GM23248 (cell line): ENCODE results near the gene SMIM28. TPM values are rescaled to one million over a fixed set of nuclear protein-coding genes. Genes with fewer than 3 reads are reported as not detected.

ENCODE experiments used
- DNase-seq: peaks from one replicate; pipeline ENCODE4 v3.0.0-alpha.2; 2015
- H2AFZ ChIP-seq: fragments of 200-600 bp; sonication (generic); 2 replicates; pipeline ENCODE4 v1.6.1; 2016; ENCODE audit warnings: antibody characterized with exemption
- H3F3A ChIP-seq: fragments of 200-600 bp; sonication (generic); 2 replicates; pipeline ENCODE4 v1.6.1; 2016; ENCODE audit warnings: mild to moderate bottlenecking, antibody characterized with exemption, mixed run types; ENCODE audit not compliant: insufficient read depth
- H3K27ac ChIP-seq: fragments of 200-600 bp; sonication (generic); 2 replicates; pipeline ENCODE4 v1.5.1; 2016; ENCODE audit warnings: mild to moderate bottlenecking
- H3K27me3 ChIP-seq: fragments of 200-600 bp; sonication (generic); replicated peaks from 2 replicates; pipeline ENCODE4 v1.6.1; 2016; ENCODE audit warnings: mild to moderate bottlenecking; ENCODE audit not compliant: insufficient read depth
- H3K36me3 ChIP-seq: fragments of 200-600 bp; sonication (generic); 2 replicates; pipeline ENCODE4 v1.6.1; 2016; ENCODE audit warnings: low read depth, mild to moderate bottlenecking
- H3K4me1 ChIP-seq: fragments of 200-600 bp; sonication (generic); 2 replicates; pipeline ENCODE4 v1.6.1; 2016; ENCODE audit warnings: mild to moderate bottlenecking; ENCODE audit not compliant: insufficient read depth
- H3K4me2 ChIP-seq: fragments of 200-600 bp; sonication (generic); one replicate; pipeline ENCODE4 v1.6.1; 2016; ENCODE audit warnings: mild to moderate bottlenecking; ENCODE audit not compliant: unreplicated experiment
- H3K4me3 ChIP-seq: fragments of 200-600 bp; sonication (generic); 2 replicates; pipeline ENCODE4 v1.5.1; 2016; ENCODE audit warnings: mild to moderate bottlenecking
- H3K79me2 ChIP-seq: fragments of 200-600 bp; sonication (generic); 2 replicates; pipeline ENCODE4 v1.6.1; 2016; ENCODE audit warnings: mild to moderate bottlenecking; ENCODE audit not compliant: insufficient read depth
- H3K9ac ChIP-seq: fragments of 200-600 bp; sonication (generic); 2 replicates; pipeline ENCODE4 v1.6.1; 2016; ENCODE audit warnings: mild to moderate bottlenecking
- H3K9me2 ChIP-seq: fragments of 200-600 bp; sonication (generic); 2 replicates; pipeline ENCODE4 v1.6.1; 2016; ENCODE audit warnings: mixed run types, mild to moderate bottlenecking, moderate library complexity; ENCODE audit not compliant: insufficient read depth
- H3K9me3 ChIP-seq: fragments of 200-600 bp; sonication (generic); one replicate; pipeline ENCODE4 v1.6.1; 2017; ENCODE audit warnings: low read depth
- H4K20me1 ChIP-seq: fragments of 200-600 bp; sonication (generic); 2 replicates; pipeline ENCODE4 v1.6.0; 2016; ENCODE audit not compliant: insufficient read depth
- EZH2 ChIP-seq: fragments of 200-600 bp; sonication (generic); IDR thresholded peaks from 2 replicates; pipeline ENCODE4 v1.6.1; 2018; ENCODE audit warnings: antibody characterized with exemption, mild to moderate bottlenecking; ENCODE audit not compliant: insufficient read depth, poor library complexity, severe bottlenecking
- EZH2phosphoT487 ChIP-seq: fragments of 200-600 bp; sonication (generic); IDR thresholded peaks from 2 replicates; pipeline ENCODE4 v1.6.1; 2018; ENCODE audit warnings: antibody characterized with exemption, moderate library complexity, mild to moderate bottlenecking, low read depth; ENCODE audit not compliant: insufficient read depth
- WGBS, 2 experiments: methylation state at CpG; one replicate each; pipeline ENCODE4 v1.1.6; 2015 to 2017; ENCODE audit warnings: low lambda C conversion rate in 2 of 2, low coverage in 1 of 2; ENCODE audit errors: missing lambda C conversion rate in 2 of 2; 5-methylcytosine and 5-hydroxymethylcytosine counted together
- in situ Hi-C: fragments of 300-500 bp; cut with MboI; formaldehyde crosslinking; loops from 2 replicates; pipeline ENCODE4 v1.15.0; 2020
- polyA plus RNA-seq: library from polyadenylated mRNA; unstranded; fragments of >200 nt; fragmentation: Nextera tagmentation; extraction: Ambion mirVana; gene quantifications from 2 replicates; pipeline ENCODE4 v1.2.1, GENCODE V29; 2016
- total RNA-seq: library from RNA; depleted of rRNA; stranded (reverse); fragments of >200 nt; shearing (Covaris generic); gene quantifications from 2 replicates; pipeline ENCODE4 v1.2.3, GENCODE V29; 2014

The SMIM28 gene
- total and polyA plus RNA-seq, 2 experiments from 2014 or later = not detected

DNA sequence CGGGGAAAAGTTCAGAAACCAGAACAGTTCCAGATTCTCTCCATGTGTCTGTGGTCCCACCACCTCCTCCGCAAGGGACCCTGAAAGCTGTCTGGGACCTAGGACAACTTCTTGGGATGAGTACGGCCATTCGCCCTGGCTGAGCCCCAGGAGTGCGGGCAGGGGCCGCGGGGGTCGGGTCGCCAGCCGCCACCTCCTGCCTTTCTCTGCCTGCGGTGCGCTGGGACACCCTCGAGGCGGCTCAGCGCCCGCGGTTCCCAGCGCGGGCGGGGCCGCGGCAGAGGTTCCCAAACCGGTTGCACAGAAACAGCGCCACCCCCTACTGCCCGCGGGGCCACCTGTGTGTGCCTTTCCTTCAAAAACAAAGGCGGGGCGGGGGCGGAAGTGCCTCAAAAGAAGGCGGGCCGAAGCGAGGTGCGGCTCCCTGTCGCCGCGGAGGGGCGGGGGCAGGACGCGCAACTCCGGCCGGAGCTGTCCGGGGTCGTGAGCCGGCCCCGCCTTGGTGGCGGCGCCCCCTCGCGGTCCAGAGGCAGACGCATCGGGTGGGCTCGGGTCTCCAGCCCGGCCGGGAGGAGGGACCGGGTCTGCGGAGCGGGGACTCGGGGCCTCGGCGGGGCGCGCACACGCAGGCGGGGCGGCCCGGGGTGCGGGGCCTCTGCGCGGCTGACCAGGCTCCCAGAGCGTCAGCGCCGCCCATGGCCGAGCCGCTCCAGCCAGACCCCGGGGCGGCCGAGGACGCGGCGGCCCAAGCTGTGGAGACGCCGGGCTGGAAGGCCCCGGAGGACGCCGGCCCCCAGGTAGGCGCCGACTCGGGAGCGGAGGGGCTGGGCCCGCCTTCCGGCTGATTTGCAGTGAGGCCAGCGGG is 26.3 kb downstream of the SMIM28 start, which contains the start of gene HEBP2:
Gene HEBP2, plus strand, starts transcription at position 423 of the 865 bp plus-strand sequence. Its CDS starts 273 bp downstream, at position 696.
- WGBS, 2 experiments = 0 to 3% methylated on average over 34 to 60 of the region's 92 CpGs

DNA sequence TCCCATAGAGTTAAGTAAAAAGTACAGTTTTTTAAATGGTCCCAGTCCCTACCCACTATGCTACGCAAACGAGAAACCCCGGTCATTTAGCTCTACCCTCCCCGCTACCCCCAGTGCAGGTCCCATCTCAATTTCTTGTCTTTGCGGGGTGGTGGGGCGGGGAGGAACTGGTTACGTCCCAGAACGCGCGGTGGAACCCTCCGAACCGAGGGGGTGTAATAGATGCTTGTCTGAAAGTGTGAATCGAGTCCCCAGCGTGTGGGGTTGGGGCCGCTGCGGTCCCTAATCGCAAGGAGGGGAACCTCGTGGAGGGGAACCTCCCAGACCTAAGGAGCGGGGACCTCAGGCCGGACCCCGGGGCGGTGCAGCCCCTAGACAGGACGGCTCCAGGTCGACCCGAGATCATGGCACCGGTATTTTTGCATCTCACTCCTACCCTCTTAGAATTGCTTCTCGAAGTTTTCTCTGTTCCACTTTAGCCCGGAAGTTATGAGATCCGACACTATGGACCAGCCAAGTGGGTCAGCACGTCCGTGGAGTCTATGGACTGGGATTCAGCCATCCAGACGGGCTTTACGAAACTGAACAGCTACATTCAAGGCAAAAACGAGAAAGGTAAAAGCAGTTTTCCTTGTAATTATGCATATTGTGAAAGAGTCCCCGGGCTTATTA is 27.1 kb downstream of the SMIM28 start:
- TF ChIP-seq EZH2 = no peak
- no peaks in the 10 kb centered on the region for H3K9me3 ChIP-seq
- H3K27ac ChIP-seq = peak overlapping the region; percentile 34
- H3K9me2 ChIP-seq = no peaks in the 10 kb centered on the region
- H3K36me3 ChIP-seq = peaks cover 8% of the 10 kb centered on the region; the same call in 1 of the 2 replicates
- no peaks in the 10 kb centered on the region for H3K79me2 ChIP-seq
- H3K9ac ChIP-seq = peak overlapping the region; percentile 82
- 4% methylated on average over 31 to 34 of the region's 35 CpGs for WGBS, 2 experiments
- DNase-seq = peak; percentile 51
- H3K27me3 ChIP-seq = no peaks in the 10 kb centered on the region
- H3K4me1 ChIP-seq = peaks cover 8% of the 10 kb centered on the region
- peak overlapping the region; percentile 92 for H3K4me2 ChIP-seq
- in situ Hi-C loops = loop anchor here (10.0 kb wide), 1 partner anchor 290 kb away; no protein-coding TSS in a partner anchor
- H3K4me3 ChIP-seq = peak overlapping the region; percentile 90
- H4K20me1 ChIP-seq = no peaks in the 10 kb centered on the region
- H3F3A ChIP-seq = peaks cover 7% of the 10 kb centered on the region; the same call in 1 of the 2 replicates
- peak overlapping the region; percentile 96 for H2AFZ ChIP-seq

More for the DNA sequence above, 26.3 kb downstream of the SMIM28 start, which contains the start of gene HEBP2:
- Histone ChIP-seq H3K4me1 (0 out of 2 replicates have a peak, but pooled peaks cover 3% of the 10 kb centered on the region), H3K27me3 (no peaks in the 10 kb centered on the region), H3K9me3 (no peaks in the 10 kb centered on the region), H3K79me2 (no peaks in the 10 kb centered on the region), H3K27ac (peak within 1 kb of the TSS; percentile 34), H3K9ac (peak within 1 kb of the TSS; percentile 82), H3K4me2 (peak within 1 kb of the TSS; percentile 92), H2AFZ (peak within 1 kb of the TSS; percentile 96), H3K36me3 (peaks cover 8% of the 10 kb centered on the region; the same call in 1 of the 2 replicates), H3K9me2 (no peaks in the 10 kb centered on the region), H4K20me1 (no peaks in the 10 kb centered on the region), H3K4me3 (peak within 1 kb of the TSS; percentile 90), H3F3A (no peaks in the 10 kb centered on the region)
- peak; percentile 88 for DNase-seq
- TF ChIP-seq EZH2phosphoT487 = no peak
- TF ChIP-seq EZH2 = no peak
- in situ Hi-C loops = loop anchor here (10.0 kb wide), 1 partner anchor 289 kb away; no protein-coding TSS in a partner anchor

DNA sequence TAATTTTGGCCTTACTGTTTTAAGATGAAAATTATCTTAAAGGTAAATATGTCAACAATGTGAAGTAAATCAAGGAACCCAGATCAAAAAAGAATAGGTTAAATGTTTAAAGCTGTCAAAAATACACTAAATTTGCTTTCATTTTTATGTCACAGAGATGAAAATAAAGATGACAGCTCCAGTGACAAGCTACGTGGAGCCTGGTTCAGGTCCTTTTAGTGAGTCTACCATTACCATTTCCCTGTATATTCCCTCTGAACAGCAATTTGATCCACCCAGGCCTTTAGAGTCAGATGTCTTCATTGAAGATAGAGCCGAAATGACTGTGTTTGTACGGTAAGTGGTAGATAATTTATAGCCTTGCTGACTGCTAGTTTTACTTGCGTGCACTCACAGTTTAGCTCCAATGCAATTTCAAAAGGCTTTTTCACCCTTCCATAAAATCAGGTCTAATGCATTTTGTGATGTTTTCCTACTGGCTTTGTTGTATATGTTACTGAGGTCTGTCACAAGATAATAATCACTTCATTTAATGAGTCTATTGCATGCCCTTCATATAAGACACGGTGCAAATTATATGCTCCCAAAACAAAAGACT is 28.2 kb downstream of the SMIM28 start:
- Histone ChIP-seq H3K4me3 (no peak overlapping the region), H3K79me2 (no peaks in the 10 kb centered on the region), H3K36me3 (peaks cover 8% of the 10 kb centered on the region; the same call in 1 of the 2 replicates), H4K20me1 (no peaks in the 10 kb centered on the region), H3K4me1 (peaks cover 19% of the 10 kb centered on the region), H3K27ac (no peak overlapping the region), H3K4me2 (no peak overlapping the region), H3K9me3 (no peaks in the 10 kb centered on the region), H3K9me2 (no peaks in the 10 kb centered on the region), H3F3A (peaks cover 19% of the 10 kb centered on the region), H3K27me3 (no peaks in the 10 kb centered on the region), H2AFZ (no peak overlapping the region), H3K9ac (no peak overlapping the region)
- DNase-seq = no peak
- 81 to 87% methylated on average over 5 of the region's 5 CpGs for WGBS, 2 experiments
- TF ChIP-seq EZH2phosphoT487 = no peak
- TF ChIP-seq EZH2 = no peak
- in situ Hi-C loops = loop anchor here (10.0 kb wide), 1 partner anchor 291 kb away; no protein-coding TSS in a partner anchor

DNA sequence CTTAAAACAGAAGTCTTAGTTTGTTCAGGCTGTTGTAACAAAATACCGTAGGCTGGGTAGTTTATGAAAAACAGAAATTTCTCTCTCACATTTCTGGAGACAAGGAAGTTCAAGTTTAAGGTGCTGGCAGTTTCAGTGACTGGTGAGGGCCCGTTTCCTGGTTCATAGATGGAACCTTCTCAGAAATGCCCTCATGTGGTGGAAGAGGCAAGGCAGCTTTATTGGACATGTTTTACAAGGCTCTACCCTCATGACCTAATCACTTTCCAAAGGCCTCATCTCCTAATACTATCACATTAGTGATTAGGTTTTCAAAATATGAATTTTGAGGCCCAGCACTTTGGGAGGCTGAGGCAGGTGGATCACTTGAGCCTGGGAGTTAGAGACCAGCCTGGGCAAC is 28.7 kb downstream of the SMIM28 start:
- no peak overlapping the region for H3K9ac ChIP-seq
- H3K4me3 ChIP-seq = no peak overlapping the region
- H3K9me3 ChIP-seq = no peaks in the 10 kb centered on the region
- no peaks in the 10 kb centered on the region for H3K9me2 ChIP-seq
- no peaks in the 10 kb centered on the region for H3K27me3 ChIP-seq
- peak; percentile 19 for DNase-seq
- peaks cover 8% of the 10 kb centered on the region; the same call in 1 of the 2 replicates for H3K36me3 ChIP-seq
- H4K20me1 ChIP-seq = no peaks in the 10 kb centered on the region
- no peak for TF ChIP-seq EZH2
- no peak for TF ChIP-seq EZH2phosphoT487
- in situ Hi-C loops = loop anchor here (10.0 kb wide), 1 partner anchor 292 kb away; no protein-coding TSS in a partner anchor
- H3F3A ChIP-seq = peaks cover 22% of the 10 kb centered on the region
- H3K4me2 ChIP-seq = no peak overlapping the region
- H2AFZ ChIP-seq = no peak overlapping the region
- peaks cover 24% of the 10 kb centered on the region for H3K4me1 ChIP-seq
- H3K79me2 ChIP-seq = no peaks in the 10 kb centered on the region
- 95 to 98% methylated on average over 2 of the region's 2 CpGs for WGBS, 2 experiments
- H3K27ac ChIP-seq = no peak overlapping the region
